Stimulated activated CD4-positive, alpha-beta T cell treated with anti-CD3 and anti-CD28 coated beads, Interleukin-4, amount 100 ng/mL, for 4 hours (primary cell): ENCODE results near the gene CHD9.
"Not testable (repeated sequence)": the region's sequence is repeated elsewhere in the genome, so short reads cannot be mapped to it uniquely, and the experiment has no call there.

Experiments used
- DNase-seq, 2 experiments: peaks; one replicate each; pipeline ENCODE4 v3.0.0-alpha.2; 2020

The CHD9 gene

DNA sequence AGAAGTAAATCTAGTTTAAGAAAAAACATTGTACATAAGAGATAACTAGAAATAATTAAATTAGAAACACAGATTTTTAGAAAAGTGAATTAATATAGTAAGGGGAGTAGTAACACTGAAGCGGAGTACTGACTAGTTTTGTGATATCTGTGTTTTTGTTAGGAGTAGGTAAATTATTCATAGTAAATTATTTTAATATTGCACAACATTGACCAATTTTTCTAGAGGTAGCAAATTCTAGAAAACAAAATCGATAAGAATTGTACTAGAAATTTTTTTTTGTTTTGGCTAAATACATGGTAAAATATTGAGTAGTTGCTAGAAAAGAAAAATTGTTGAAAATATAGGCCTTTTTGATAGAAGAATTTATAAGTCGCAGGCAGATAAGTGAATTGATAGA, 156.5 kb downstream of the CHD9 start:
- no peak for DNase-seq

DNA sequence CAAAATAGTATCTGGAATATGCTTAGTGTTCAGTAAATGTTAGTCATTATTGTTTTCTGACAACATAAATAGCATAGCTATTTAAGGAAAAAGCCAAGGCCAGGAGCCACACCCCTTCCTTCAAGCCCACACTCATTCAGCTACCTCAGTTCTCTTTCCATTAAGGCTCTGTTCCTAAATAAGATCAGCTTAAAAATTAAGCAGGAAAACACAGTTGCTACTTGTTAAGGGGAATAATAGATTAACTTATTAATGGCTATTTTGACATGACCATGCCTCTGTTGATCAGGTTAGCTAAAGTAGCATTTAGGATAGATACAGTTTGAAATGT, 158.1 kb downstream of the CHD9 start:
- no peak for DNase-seq

DNA sequence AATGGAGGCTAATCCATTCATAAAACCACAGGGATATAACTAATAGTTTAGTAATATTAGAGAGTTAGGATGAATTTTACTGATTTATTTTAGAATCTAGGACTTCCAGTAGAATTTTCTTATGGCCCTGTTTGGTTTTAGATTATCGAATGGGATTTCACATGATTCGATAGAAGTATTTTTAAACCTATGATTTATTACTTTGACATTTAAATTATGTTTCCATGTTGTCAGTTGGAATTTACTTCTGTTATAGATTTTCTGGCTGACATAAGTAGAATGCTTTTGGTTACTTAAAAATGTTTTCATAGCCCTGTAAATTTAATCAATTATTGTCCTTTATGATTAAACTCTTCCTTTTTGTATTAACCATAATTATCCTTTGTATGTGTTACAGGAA, 158.8 kb downstream of the CHD9 start:
- no peak for DNase-seq

DNA sequence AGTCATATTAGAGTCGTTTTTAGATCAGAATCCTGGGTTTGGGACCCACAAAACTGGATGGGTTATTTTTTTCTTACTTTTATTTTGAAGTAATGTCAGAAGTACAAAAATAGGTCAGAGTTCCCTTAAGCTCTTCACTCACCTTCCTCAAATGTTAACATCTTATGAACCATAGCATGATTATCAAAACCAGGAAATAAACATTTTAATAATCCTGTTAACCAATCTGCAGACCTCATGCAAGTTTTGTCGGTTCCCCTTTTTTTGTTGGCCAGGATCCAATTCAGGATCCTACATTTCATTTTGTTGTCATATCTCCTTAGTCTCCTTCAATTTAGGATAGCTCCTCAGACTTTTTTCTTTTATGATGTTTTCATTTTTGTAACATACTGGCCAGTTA, 162.0 kb downstream of the CHD9 start:
- DNase-seq, result no peak

DNA sequence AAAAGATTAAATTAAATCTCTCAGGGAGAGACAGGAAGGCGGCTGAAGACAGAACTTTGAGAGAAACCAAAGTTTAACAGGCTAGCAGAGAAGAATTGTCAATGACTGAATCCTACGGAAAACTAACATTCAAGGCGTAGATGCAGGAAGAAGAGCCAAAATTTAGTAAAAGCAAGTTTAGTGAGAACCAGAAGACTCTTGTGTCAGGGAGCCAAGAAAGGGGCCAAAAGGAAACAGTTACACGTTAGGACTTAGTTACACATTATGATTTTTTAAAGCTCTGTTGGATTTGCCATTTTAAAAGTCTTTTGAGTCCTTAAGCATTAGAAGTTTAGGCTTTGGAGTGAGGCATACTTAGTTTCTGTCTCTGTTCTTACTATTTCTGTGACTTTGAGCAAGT, 164.6 kb downstream of the CHD9 start:
- DNase-seq, result no peak

DNA sequence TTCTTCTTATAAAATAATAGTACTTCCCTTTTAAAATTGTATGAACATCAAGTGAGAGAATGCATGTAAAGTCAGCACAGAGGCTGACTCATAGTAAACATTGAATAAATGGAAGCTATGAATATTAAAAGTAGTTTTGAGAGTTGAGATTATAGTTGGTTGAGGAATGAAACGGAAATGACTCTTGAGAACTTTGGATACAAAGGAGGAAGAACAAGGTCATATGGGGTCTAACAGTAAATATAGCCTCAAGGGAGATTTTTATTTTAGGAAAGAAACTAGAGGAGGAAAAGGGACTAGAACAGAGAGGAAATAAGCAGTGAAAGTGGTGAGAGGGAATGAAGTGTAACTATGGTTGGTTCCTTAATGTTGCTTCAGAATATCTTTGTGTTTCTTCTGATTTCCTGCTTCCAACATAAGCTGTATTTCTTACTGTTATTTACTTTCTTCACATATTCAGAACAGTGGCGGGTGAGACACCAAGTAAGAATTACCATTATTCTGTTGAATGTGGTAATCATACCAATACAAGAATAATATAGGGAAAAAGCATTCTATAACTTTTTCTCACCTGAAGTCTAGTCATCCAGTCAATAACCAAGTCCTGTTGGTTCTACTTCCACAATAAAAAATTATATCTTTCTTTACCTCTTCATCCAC, 165.1 kb downstream of the CHD9 start:
- no peak for DNase-seq

DNA sequence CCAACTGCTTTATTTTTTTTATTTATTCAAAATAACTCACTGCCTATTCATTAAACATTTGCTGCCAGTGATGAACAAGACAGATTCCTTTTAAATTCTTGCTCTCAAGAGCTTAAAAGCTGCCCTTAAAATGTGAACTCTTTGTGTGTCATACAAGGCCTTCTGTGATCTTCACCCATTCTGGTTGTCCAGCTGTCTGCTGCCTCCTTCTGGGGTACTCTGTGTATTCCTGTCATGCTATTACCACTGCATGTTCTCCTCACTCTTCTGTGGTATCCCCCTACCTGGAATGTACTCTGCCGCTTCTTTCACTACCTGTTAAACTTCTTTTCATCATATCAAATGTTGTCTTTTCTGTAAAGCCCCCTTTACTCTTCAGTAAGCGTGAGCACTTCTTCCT, 165.8 kb downstream of the CHD9 start:
- no peak for DNase-seq

DNA sequence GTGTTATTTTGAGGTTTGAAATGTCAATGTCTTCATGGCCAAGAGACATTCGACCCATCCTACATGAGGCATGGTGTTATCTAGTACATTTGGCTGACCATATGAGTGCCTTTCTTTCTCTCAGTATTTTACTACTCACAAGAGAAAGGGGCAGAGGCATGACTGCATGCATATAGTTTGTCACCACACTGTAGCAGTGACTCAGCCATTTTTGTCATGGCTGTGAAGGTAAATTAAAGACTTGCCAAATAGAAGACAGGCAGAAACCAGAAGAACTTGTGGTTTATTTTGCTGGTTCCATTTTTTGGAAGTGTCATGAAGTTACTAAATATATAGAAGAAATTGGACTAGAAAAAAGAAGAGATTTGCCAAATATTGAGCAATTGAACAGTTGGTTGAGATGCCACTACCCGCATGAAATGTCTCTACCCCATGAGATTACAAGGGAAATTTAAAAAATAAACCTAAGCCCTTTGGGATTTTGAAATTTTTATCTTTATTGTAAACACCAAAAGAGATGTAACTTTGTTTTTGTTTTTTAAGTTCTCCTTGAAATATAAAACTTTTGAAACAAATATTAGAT, 170.3 kb downstream of the CHD9 start:
- no peak for DNase-seq

DNA sequence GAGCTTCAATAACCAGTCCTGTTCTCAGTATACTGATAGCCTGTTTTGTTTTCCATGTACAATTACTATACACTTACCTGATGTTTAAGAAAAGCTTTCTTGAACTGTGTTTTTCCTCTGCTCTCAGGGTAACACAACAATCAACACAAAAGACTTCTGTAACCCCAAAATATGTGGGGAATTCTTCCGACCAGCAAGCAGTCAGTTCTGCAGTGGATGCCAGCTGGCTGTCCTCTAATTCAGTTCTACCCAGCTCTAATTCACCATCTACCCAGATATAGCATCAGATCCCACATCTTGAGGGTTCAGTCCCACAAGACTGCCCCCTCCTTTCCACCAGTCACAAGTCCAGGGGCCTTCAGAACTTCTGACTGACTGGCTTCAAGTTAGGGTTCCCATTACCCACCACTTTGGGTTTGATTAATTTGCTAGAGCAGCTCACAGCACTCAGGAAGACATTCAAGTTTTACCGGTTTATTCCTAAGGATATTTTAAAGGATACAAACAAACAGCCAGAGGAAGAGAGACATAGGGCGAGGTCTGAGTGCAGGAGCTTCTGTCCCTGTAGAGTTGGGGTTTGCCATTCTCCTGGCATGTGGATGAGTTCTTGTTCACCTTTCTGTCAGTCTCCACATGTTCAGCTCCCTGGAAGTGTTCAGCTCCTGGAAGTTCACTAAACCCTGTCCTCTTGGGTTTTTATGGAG, 178.2 kb downstream of the CHD9 start:
- DNase-seq, result no peak

DNA sequence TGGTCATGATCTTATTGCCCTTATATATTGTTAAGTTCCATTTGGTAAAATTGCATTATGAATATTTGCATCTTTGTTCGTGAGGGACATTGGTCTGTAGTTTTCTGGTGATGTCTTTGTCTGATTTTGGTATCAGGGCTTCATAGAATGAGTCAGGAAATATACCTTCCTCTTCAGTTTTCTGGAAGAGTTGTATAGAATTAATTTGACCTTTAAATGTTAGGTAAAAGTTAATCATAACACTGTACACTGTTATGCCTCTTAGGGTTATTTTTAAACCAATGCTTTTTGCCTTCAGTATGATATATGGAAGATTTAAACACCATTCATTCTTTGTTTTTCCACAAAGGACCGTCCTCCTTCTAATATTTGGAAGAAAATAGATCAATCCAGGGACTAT, 180.0 kb downstream of the CHD9 start:
- no peak for DNase-seq

DNA sequence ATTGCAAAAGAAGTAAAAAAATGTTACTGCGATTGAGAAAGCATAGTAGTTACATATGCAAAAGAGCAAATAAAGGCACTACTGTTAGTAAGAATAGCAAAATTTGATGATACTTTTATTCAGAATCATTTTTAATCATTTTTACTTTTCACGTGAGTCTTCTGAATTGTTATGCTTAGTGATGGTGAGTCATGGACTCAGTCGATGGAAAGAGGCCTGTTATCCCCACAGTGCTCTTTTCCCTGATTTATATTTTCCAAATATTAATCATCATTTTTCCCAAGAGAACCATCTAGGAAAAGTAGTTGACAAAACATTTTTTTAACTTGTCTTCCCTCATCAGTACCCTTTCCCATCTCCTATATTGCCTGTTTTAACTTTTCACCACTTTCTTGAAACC, 181.1 kb downstream of the CHD9 start:
- DNase-seq, result no peak

DNA sequence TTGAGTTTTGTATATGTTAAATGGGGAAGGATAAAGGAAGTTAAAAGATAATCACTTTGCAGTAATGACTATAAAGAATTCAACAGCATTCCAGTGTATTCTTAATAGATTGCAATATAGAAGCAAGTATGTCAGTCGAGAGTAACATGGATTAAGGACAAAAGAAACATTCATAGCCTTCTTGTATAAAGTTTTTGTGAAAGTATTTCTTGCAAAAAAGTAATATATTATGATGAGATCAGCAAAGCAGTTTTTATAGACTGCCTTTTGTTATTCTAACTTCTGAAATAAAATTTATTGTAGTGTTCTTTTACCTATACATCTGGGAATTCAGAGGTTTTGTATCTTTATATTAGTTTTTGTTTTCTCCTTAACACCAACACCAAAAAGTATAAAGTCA, 194.5 kb downstream of the CHD9 start:
- DNase-seq, result no peak

DNA sequence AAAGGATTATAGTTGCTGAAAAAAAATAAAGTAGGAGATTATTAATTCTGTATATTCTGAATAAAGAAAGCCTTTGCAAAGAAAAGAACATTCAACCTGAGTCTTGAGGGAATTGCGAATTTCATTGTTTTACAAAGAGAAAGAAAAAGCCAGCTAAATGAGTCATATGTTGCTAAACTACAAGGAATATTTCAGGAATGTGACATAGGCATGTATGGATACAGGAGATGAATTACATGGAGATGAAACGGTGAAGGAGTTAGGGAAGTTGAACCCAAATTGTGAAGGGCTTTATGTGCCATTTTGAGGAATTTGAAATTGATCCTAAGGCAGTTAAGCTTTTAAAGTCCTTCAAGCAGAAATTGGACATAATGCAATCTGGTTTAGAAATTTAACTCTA, 202.2 kb downstream of the CHD9 start:
- no peak for DNase-seq

DNA sequence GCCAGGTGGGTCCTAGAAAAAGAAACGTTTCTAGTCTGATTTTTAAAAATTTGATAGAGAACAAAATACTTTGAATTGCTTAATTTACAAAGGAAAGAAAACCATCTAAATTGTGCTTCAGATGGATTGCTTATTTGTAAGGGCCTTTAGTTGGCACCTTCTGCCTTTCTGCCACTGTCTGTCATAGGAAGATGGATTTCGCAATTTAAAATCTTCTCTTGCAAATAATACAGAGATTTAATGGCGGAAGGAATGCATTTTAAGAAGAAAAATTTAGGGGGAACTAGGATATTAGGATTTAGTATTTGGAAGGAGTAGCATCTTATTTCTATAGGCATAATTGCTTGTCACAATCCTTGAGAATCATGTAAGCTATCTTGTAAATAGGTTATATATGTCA, 204.0 kb downstream of the CHD9 start:
- DNase-seq, result no peak

DNA sequence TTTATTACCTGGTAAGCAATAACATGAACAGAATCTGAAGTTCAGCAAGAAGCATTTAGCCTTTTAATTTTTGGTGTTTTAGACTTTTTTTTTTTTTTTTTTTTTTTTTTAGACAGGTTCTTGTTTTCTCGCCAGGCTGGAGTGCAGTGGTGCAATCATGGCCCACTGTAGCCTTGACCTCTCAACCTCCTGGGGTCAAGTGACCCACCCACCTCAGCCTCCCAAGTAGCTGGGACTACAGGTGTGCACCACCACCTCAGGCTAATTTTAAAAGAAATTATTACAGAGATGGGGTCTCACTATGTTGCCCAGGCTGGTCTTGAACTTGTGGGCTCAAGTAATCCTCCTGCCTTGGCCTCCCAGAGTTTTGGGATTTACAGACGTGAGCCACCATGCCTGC, 206.5 kb downstream of the CHD9 start:
- no peak for DNase-seq

DNA sequence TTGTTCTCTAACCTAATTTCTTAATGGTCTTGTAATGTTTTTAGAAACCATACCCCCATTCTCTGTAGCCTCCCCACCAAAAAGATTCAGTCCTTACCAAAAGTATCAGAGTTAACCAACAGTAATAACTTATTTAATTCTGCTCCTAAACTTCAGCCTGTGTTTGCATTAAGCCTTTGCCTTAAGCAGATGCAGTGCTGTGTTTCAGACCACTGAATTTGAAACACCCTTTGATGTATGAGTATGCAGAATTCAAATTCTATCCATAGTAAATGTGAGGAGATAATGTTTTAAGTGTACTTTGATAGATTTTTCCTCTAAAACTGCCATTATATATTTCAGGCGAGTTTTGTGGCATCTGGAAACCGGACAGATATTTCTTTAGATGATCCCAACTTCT, 207.9 kb downstream of the CHD9 start:
- DNase-seq, result no peak

DNA sequence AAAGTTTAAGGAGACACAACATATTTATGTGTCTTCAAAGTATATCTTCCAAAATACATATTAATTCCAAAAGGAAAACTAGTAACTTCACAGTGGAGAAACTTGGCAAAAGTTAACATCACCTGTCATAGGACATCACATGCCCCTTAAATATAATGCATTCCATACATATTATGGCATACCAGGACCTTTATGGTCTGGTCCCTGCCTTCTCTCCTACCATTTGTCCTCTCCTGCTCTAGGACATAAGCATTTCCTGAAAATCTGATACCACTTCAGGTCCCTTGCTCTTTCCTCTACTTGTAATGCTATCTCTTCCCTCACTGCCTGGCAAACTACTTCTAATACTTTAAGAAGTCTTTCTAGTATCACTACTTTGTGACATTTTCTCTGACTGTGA, 211.4 kb downstream of the CHD9 start:
- DNase-seq, result no peak

DNA sequence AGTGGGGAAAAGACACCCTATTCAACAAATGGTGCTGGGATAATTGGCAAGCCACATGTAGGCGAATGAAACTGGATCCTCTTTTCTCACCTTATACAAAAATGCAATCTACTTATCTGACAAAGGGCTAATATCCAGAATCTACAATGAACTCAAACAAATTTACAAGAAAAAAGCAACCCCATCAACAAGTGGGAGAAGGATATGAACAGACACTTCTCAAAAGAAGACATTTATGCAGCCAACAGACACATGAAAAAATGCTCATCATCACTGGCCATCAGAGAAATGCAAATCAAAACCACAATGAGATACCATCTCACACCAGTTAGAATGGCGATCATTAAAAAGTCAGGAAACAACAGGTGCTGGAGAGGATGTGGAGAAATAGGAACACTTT, 223.7 kb downstream of the CHD9 start:
- not testable (repeated sequence) for DNase-seq

DNA sequence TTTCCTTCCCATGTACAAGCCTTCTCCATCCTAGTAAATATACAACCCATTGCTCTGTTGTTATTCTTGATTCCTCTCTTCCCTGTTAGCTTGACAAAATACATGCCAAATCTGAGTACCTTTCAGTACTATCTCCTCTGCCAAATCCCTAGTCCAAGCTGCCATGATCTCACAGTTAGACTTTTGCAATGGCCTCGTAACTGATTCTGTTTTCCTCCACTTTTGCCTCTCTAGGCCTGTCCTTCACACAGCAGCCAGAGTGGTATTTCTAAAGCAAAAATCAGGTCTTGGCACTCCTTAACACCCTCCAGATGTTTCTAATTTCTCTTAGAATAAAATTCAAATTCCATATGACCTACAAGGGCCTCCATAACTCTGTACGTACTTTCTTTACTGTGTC, 226.5 kb downstream of the CHD9 start:
- DNase-seq, result no peak

DNA sequence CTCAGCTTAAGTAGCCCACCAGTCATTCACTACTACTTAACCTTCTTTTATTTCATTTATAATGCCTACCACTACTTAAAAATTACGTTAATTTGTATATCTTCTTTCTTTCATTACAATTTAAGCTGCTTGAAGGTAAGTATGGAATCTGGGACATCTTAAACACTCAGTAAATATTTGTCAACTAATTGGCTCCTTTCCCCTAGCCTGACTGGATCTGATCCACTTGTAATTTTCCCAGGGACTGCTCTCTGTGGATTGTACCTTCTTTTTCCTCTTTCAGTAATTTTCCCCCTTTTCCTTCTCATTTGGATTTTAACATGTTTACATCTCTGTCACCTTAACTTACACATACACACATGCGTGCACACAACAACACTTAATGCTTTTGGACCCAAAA, 227.1 kb downstream of the CHD9 start:
- no peak for DNase-seq

DNA sequence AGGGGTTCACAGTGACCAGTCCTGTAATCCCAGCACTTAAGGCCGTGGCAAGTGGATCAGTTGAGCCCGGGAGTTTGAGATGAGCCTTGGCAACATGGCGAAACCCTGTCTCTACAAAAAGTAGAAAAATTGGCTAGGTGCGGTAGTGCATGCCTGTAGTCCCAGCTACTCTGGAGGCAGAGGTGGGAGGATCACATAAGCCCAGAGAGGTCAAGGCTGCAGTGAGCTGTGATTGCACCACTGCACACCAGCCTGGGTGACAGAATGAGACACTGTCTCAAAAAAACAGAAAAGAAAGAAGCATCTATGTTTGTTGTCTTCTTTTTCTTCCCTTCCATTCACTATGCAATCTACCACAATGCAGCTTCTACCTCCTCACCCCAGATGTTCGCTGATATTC, 227.5 kb downstream of the CHD9 start:
- DNase-seq, result no peak

DNA sequence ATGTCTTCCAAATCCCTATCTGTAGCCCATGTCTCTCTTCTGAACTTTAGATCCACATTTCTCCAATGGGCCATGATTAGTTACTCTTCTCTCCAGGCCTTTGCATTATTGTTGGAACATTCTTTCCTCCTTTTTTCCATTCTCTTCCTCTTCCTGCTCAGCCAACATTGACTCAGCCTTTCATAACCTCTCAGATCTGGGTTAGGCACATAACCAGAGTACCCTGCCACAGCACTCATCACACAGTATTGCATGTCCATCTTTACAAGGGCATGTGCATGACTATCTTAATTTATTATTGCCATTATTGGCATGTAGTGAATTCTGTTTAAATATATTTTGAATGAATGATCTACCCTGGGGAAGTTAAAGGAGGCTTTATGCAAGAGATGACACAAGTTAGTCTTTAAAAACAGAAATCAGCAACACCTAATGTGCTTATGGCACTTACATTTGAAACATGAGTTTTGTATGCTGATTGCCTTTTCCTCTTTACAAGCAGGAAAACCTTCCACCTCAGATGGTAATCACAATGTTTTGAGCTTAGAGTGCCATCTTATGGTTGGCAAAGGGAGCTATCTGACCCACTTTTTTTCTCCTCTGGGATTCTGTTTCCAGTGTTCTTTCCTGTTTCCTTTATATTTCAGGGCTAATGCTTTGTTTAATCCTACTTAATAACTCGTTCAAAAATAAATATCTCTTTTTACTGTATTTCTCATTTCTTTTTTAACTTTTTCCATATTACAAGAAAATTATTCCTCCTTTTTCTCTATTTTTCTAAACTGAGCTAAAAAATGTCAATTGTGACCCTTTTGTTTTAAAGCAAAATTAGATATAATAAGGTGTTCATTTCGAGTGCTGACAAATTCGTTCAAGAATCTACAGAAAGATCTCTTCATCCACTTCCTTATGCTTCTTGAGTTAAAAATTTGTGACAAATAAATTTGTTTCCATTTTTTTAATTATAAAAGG, 228.5 kb downstream of the CHD9 start:
- DNase-seq, result no peak

DNA sequence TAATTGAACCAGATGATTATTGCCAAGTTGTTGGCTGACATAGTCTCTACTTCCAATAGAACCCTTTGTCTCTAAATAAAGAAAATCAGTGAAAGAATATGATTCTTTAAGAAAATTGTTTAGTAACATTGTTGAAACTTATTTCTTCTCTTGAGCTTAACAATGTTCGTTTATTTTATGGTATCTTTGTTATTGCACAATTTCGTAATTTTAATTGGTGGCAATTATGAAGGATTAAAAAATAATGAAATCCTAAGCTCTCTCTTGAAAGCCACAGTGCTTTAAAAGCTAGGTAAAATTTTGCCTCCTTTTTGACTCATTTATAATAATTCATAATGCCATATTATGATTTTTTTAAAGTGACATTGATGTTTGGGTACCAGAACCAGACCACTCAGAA, 230.4 kb downstream of the CHD9 start:
- no peak for DNase-seq

DNA sequence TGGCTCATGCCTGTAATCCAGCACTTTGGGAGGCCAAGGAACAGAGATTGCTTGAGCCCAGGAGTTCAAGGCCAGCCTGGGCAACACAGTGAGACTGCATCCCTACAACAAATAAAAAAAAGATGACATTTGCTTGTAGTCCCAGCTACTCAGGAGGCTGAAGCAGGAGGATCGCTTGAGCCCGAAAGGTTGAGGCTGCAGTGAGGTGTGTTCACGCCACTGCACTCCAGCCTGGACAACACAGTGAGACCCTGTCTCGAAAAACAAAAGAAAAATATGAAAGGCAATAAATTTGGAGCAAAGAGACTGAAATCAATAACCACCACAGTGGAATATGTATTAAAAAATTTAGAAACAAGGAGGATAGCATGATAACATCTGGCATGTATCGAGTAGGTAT, 235.7 kb downstream of the CHD9 start:
- DNase-seq, result no peak
